ENCODE results near the gene VPREB1.
"Not testable (repeated sequence)": the region's sequence is repeated elsewhere in the genome, so short reads cannot be mapped to it uniquely, and the experiment has no call there.

DNA sequence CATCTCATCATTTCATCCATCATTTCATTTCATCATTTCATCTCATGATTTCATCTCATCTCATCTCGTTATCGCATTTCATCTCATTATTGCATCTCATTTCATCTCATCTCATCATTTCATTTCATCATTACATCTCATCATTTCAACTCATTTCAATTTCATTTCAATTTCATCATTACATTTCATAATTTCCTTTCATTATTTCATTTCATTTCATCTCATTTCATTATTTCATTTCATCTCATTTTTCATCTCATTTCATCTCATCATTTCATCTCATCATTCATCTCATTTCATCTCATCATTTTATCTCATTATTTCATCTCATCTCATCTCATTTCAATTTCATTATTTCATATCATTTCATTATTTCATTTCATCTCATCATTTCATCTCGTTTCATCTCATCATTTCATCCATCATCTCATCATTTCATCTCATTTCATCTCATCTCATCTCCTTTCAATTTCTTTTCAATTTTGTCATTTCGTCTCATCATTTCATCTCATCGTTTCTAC lies 42.6 kb downstream of the VPREB1 start:
- TF ChIP-seq, protein P1, sequence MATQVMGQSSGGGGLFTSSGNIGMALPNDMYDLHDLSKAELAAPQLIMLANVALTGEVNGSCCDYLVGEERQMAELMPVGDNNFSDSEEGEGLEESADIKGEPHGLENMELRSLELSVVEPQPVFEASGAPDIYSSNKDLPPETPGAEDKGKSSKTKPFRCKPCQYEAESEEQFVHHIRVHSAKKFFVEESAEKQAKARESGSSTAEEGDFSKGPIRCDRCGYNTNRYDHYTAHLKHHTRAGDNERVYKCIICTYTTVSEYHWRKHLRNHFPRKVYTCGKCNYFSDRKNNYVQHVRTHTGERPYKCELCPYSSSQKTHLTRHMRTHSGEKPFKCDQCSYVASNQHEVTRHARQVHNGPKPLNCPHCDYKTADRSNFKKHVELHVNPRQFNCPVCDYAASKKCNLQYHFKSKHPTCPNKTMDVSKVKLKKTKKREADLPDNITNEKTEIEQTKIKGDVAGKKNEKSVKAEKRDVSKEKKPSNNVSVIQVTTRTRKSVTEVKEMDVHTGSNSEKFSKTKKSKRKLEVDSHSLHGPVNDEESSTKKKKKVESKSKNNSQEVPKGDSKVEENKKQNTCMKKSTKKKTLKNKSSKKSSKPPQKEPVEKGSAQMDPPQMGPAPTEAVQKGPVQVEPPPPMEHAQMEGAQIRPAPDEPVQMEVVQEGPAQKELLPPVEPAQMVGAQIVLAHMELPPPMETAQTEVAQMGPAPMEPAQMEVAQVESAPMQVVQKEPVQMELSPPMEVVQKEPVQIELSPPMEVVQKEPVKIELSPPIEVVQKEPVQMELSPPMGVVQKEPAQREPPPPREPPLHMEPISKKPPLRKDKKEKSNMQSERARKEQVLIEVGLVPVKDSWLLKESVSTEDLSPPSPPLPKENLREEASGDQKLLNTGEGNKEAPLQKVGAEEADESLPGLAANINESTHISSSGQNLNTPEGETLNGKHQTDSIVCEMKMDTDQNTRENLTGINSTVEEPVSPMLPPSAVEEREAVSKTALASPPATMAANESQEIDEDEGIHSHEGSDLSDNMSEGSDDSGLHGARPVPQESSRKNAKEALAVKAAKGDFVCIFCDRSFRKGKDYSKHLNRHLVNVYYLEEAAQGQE (IDR thresholded peaks at IDR 0.05; ENCODE audit: insufficient replicate concordance, low read depth), result not testable (repeated sequence)
- TF ChIP-seq, protein P2, sequence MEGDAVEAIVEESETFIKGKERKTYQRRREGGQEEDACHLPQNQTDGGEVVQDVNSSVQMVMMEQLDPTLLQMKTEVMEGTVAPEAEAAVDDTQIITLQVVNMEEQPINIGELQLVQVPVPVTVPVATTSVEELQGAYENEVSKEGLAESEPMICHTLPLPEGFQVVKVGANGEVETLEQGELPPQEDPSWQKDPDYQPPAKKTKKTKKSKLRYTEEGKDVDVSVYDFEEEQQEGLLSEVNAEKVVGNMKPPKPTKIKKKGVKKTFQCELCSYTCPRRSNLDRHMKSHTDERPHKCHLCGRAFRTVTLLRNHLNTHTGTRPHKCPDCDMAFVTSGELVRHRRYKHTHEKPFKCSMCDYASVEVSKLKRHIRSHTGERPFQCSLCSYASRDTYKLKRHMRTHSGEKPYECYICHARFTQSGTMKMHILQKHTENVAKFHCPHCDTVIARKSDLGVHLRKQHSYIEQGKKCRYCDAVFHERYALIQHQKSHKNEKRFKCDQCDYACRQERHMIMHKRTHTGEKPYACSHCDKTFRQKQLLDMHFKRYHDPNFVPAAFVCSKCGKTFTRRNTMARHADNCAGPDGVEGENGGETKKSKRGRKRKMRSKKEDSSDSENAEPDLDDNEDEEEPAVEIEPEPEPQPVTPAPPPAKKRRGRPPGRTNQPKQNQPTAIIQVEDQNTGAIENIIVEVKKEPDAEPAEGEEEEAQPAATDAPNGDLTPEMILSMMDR (IDR thresholded peaks at IDR 0.05; ENCODE audit: insufficient read depth, low read length), result not testable (repeated sequence)
- TF ChIP-seq POLR2AphosphoS5, GABPA (IDR thresholded peaks at IDR 0.05; ENCODE audit: low read depth): not testable (repeated sequence)

All from HL-60 (cell line).